Liver (tissue), 9 donors: Measurements from ENCODE around the gene PARN. TPM values are rescaled to one million over a fixed set of nuclear protein-coding genes. Genes with fewer than 3 reads are reported as not detected.

ENCODE experiments used
- DNase-seq: peaks from one replicate; pipeline ENCODE4 v3.0.0-alpha.2; 2017; ENCODE audit warnings: low spot score
- H3K27ac ChIP-seq, 2 donors: one replicate each; pipeline ENCODE4 v1.7.0; 2013; ENCODE audit warnings: inconsistent platforms in 2 of 2, low read length in 2 of 2, control low read depth in 1 of 2, low read depth in 1 of 2, mild to moderate bottlenecking in 1 of 2
- H3K27me3 ChIP-seq, 4 donors: one replicate each; pipeline versions ENCODE4 v1.6.1 to v1.7.0; 2013; ENCODE audit warnings: low read length in 3 of 4, inconsistent platforms in 1 of 4, mild to moderate bottlenecking in 1 of 4, moderate library complexity in 1 of 4; ENCODE audit not compliant: control insufficient read depth in 4 of 4, insufficient read depth in 4 of 4
- H3K36me3 ChIP-seq, 4 donors: one replicate each; pipeline versions ENCODE4 v1.6.1 to v1.7.0; 2013; ENCODE audit warnings: low read length in 3 of 4, mild to moderate bottlenecking in 3 of 4, low read depth in 1 of 4, moderate library complexity in 1 of 4; ENCODE audit not compliant: control insufficient read depth in 4 of 4, insufficient read depth in 3 of 4
- H3K4me1 ChIP-seq, 4 donors: one replicate each; pipeline versions ENCODE4 v1.6.1 to v1.7.0; 2013; ENCODE audit warnings: low read length in 3 of 4, mild to moderate bottlenecking in 3 of 4, moderate library complexity in 1 of 4; ENCODE audit not compliant: control insufficient read depth in 4 of 4, insufficient read depth in 4 of 4
- H3K4me3 ChIP-seq, 3 donors: one replicate each; pipeline versions ENCODE4 v1.6.1 to v1.7.0; 2013; ENCODE audit warnings: low read length in 3 of 3, control low read depth in 1 of 3, low read depth in 1 of 3, mild to moderate bottlenecking in 1 of 3
- H3K9ac ChIP-seq, 2 donors: one replicate each; pipeline ENCODE4 v1.7.0; 2013; ENCODE audit warnings: low read length in 2 of 2, mild to moderate bottlenecking in 2 of 2, moderate library complexity in 2 of 2, control low read depth in 1 of 2, low read depth in 1 of 2
- H3K9me3 ChIP-seq, 4 donors: one replicate each; pipeline versions ENCODE4 v1.6.1 to v1.7.0; 2013; ENCODE audit warnings: low read length in 3 of 4; ENCODE audit not compliant: control insufficient read depth in 4 of 4
- ATF3 ChIP-seq: IDR thresholded peaks from 2 replicates; pipeline ENCODE4 v1.6.1; 2016; ENCODE audit warnings: antibody characterized with exemption
- FOXA1 ChIP-seq: IDR thresholded peaks from 2 replicates; pipeline ENCODE4 v1.6.1; 2016; ENCODE audit warnings: antibody characterized with exemption
- HNF4A ChIP-seq, 2 donors: conservative IDR thresholded peaks; 2 replicates each; pipeline ENCODE4 v1.6.1; 2016; ENCODE audit warnings: antibody characterized with exemption in 2 of 2, mild to moderate bottlenecking in 2 of 2
- JUND ChIP-seq, 2 donors: IDR thresholded peaks; 2 replicates each; pipeline ENCODE4 v1.6.1; 2016; ENCODE audit warnings: antibody characterized with exemption in 2 of 2
- NR2F2 ChIP-seq: IDR thresholded peaks from 2 replicates; pipeline ENCODE4 v1.6.1; 2016; ENCODE audit warnings: antibody characterized with exemption
- RAD21 ChIP-seq, 2 donors: IDR thresholded peaks; 2 replicates each; pipeline ENCODE4 v1.6.1; 2016; ENCODE audit warnings: antibody characterized with exemption in 2 of 2, mild to moderate bottlenecking in 2 of 2
- REST ChIP-seq: IDR thresholded peaks from 2 replicates; pipeline ENCODE4 v1.6.1; 2016; ENCODE audit warnings: antibody characterized with exemption, mild to moderate bottlenecking
- RXRA ChIP-seq, 2 donors: IDR thresholded peaks; 2 replicates each; pipeline ENCODE4 v1.6.1; 2017 to 2018; ENCODE audit warnings: antibody characterized with exemption in 2 of 2, mild to moderate bottlenecking in 1 of 2
- SP1 ChIP-seq: IDR thresholded peaks from 2 replicates; pipeline ENCODE4 v1.6.1; 2018; ENCODE audit warnings: antibody characterized with exemption, mild to moderate bottlenecking
- TAF1 ChIP-seq: conservative IDR thresholded peaks from 2 replicates; pipeline ENCODE4 v1.6.1; 2016; ENCODE audit warnings: antibody characterized with exemption, mild to moderate bottlenecking
- ZBTB33 ChIP-seq: IDR thresholded peaks from 2 replicates; pipeline ENCODE4 v1.6.1; 2016; ENCODE audit warnings: antibody characterized with exemption
- WGBS: extraction: QIAGEN DNeasy Blood & Tissue Kit; methylation state at CpG from one replicate; pipeline ENCODE4 v1.1.7; 2013; 5-methylcytosine and 5-hydroxymethylcytosine counted together
- polyA plus RNA-seq, 2 donors: library from polyadenylated mRNA; stranded (reverse) in 1 of 2; unstranded in 1 of 2; fragments of 200-250 nt in 1 of 2; fragments of >200 nt in 1 of 2; fragmentation: Nextera tagmentation in 1 of 2; extraction: Ambion mirVana in 1 of 2; gene quantifications; one replicate each; pipeline versions ENCODE4 v1.2.1 to v1.2.3, GENCODE V29; 2013 to 2015
- total RNA-seq, 2 donors: library from RNA; depleted of rRNA; stranded (reverse); fragments of >200 nt; gene quantifications; one replicate each; pipeline ENCODE4 v1.2.3, GENCODE V29; 2014
- donor health status: healthy.
- donor health status: healthy.
- donor health status: healthy.
- donor health status: healthy.
- donor health status: healthy.

PARN gene
- total and polyA plus RNA-seq, 4 donors: 7.9 to 19.7 (median 9.7) TPM

DNA sequence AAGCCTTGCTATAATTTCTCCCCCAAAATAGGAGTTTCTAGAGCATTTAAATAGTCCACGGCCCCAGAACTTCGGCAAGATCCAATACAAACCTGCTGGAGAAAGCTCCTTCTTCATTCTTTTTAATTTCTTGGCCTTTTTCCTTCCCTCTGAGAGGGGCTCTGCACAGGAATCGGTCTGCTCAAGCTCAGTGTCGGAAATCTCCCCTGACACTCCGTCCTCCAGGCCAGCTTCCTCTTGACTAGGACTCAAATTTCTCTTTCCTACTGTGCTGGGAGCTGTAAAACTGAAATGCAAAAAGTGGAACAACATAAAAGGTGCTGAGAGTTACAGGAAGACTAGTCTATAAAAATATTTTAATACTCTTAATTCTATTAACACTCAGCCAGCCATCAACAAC, 183.3 kb downstream of the PARN start (continued):
- TF ChIP-seq REST: no peak

GRCh38 chr16:14445937-14446715, 183.9 kb downstream of the PARN start:
- H3K36me3 ChIP-seq: peaks cover 0 to 5% (median 0%) of the 10 kb centered on the region in 4 donors
- WGBS: 98% methylated on average over 12 of the region's 12 CpGs
- H3K27ac ChIP-seq: no peak overlapping the region
- no peaks in the 10 kb centered on the region for H3K27me3 ChIP-seq
- DNase-seq: no peak
- H3K9ac ChIP-seq: no peak overlapping the region
- H3K4me1 ChIP-seq: no peaks in the 10 kb centered on the region
- no peak for TF ChIP-seq RAD21 (IDR thresholded peaks at IDR 0.05)
- no peak for TF ChIP-seq SP1
- TF ChIP-seq REST: no peak
- TF ChIP-seq TAF1: no peak
- no peak for TF ChIP-seq HNF4A (conservative IDR thresholded peaks at IDR 0.05)
- no peak for TF ChIP-seq RXRA (IDR thresholded peaks at IDR 0.05)
- TF ChIP-seq NR2F2: no peak
- no peak for TF ChIP-seq ZBTB33
- TF ChIP-seq JUND (IDR thresholded peaks at IDR 0.05): no peak
- TF ChIP-seq FOXA1: no peak
- TF ChIP-seq ATF3: no peak
- no peak overlapping the region for H3K4me3 ChIP-seq
- no peaks in the 10 kb centered on the region for H3K9me3 ChIP-seq
